Left ventricle myocardium superior (tissue), 1 donor: ENCODE data around the gene CLASP1. TPM values are rescaled to one million over a fixed set of nuclear protein-coding genes. Genes with fewer than 3 reads are reported as not detected.
"Not testable (repeated sequence)": the region's sequence is repeated elsewhere in the genome, so short reads cannot be mapped to it uniquely, and the experiment has no call there.

ENCODE experiments used
- ATAC-seq: fragments of 200-7000 bp; cut with Tn5 transposase; one replicate; pipeline ENCODE4 v1.9.1; 2020; ENCODE audit warnings: mild to moderate bottlenecking, moderate library complexity
- DNase-seq: peaks from one replicate; pipeline ENCODE4 v3.0.0-alpha.2; 2020
- intact Hi-C: fragments of 100-400 bp; cut with micrococcal nuclease; formaldehyde crosslinking; loops from one replicate; pipeline ENCODE4 v1.11.0; 2022
- long read RNA-seq: library from polyadenylated mRNA; unstranded; transcript quantifications from one replicate; pipeline ENCODE4 v2.0.0, GENCODE V29; 2021
- total RNA-seq: library from RNA; stranded (reverse); fragmentation: NEBNext Ultra II Directional; extraction: Animal tissue kit (Norgen Biotek cat#: 25700); gene quantifications from one replicate; pipeline ENCODE4 v1.2.1, GENCODE V29; 2021
- donor health status: DM: no; HTN: yes; CAD: no; lungs with severe emphysema.

CLASP1 gene
- 66.5 TPM for total RNA-seq
- long read RNA-seq, partial matches to known transcripts = 13 of 33 reads
- long read RNA-seq, other reads (novel, unspliced or antisense) = 20 of 33 reads

- ATAC-seq (peak; percentile 67), DNase-seq (no peak)
- intact Hi-C loops = loop anchor here (5.0 to 10.0 kb wide), 2 partner anchors 54 to 117 kb away; partner anchors contain the start of gene RNU4ATAC
These were observed at the start of gene CLASP1 for GRCh38 chr2:121649149-121649595. CLASP1 (minus strand) TSS chr2:121649462; CDS start chr2:121605895, 43,567 bp downstream.

- intact Hi-C loops = no loop called here
- no peak for DNase-seq
- ATAC-seq = no peak
These were observed 49.2 kb upstream of the CLASP1 start for GRCh38 chr2:121698318-121698930.

DNA sequence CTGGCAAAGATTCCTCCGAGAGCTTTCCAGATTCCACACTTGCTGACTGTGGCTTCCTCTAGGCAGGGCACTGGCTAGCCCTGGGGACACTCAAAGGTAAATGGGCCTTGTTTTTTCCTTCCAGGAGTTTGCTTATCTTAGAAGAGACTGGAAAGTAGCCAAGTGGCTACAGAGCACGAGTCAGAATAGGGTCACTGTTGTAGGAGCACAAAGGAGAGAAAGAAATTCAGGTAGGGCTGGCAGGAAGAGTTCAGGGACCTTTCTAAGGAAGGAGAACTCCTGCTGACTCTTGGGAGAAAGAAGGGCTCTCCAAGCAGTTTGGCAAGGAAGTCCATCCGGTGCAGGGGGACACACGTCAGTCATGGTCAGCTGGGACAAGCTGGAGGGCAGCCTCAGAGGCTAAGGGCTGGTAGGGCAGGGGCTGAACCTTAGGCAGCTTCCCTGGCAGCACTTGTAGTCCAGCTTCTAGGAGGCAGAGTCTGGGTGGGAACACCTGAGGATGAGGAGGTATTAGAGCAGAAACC, 47.9 kb upstream of the CLASP1 start:
- DNase-seq (no peak), ATAC-seq (no peak)
- intact Hi-C loops = no loop called here

GRCh38 chr2:121696410-121696930, 47.2 kb upstream of the CLASP1 start:
- DNase-seq (no peak), ATAC-seq (no peak)
- intact Hi-C loops = no loop called here

DNA sequence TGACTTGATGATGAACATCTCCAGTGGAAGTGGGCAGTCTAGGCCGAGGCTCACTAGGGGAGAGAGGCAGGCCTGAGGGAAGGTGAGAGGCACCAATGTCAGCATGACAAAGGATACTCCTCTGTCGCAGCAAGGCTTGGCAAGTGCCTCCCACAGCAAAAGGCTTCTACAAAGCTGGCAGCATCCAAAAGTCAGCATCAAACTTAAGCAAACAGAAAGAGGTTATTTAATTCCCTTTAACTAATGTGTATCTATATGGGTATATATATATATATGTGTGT, 45.8 kb upstream of the CLASP1 start:
- no peak for ATAC-seq
- intact Hi-C loops = no loop called here
- no peak for DNase-seq

DNA sequence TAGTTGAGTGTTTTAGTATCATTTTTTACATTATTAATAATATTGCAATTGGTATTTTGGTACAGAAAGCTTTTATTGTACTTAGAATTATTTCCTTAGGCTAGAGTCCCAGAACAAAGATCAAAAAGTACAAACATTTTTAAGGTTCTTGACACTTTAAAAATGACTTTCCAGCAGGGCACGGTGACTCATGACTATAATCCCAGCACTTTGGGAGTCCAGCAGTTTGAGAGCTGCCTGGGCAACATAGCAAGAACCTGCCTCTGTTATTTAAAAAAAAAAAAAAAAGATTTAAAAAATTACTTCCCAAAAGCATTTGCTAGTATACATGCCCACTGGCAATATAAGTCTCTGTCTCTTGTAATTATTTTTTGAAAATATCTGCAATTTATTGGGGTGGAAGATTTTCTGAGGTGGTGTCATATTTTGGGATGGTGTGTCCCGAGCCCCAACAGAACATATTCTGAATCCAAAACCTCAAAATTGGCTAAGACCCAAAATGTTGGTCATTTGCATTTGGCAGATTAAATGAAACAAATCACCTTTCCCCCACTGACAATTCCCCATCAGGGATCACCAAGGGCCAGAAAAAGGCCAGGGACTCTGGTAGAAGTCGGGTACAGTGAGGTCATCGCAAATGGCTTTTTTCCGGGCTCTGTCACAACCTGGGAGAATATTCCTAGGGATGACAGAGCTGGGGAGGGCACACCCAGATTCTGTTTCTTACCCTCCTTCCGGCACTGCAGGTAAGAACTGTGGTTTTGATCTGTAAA, 45.3 kb upstream of the CLASP1 start:
- ATAC-seq = no peak
- no peak for DNase-seq
- intact Hi-C loops = no loop called here

DNA sequence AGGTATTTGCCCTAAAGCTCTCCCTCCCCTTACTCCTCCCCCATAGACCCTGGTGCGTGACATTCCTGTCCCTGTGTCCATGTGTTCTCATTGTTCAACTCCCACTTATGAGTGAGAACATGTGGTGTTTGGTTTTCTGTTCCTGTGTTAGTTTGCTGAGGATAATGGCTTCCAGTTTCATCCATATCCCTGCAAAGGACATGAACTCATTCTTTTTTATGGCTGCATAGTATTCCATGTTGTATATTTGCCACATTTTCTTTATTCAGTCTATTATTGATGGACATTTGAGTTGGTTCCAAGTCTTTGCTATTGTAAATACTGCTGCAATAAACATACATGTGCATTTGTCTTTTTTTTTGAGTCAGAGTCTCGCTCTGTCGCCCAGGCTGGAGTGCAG, 41.3 kb upstream of the CLASP1 start:
- DNase-seq, ATAC-seq, intact Hi-C loops: not testable (repeated sequence)

DNA sequence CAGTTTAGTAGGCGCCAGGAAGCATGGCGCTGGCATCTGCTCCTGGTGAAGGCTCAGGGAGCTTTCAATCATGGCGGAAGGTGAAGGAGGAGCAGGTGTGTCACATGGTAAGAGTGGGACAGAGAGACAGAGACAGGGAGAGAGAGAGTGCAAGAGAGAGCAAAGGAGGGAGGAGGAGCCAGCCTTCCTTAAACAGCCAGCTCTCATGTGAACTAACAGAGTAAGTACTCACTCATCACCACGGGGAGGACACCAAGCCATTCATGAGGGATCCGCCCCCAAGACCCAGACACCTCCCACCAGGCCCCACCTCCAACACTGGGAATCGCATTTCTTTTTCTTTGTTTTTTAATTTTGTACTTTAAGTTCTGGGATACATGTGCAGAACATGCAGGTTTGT, 40.8 kb upstream of the CLASP1 start:
- intact Hi-C loops = no loop called here
- DNase-seq (no peak), ATAC-seq (no peak)

DNA sequence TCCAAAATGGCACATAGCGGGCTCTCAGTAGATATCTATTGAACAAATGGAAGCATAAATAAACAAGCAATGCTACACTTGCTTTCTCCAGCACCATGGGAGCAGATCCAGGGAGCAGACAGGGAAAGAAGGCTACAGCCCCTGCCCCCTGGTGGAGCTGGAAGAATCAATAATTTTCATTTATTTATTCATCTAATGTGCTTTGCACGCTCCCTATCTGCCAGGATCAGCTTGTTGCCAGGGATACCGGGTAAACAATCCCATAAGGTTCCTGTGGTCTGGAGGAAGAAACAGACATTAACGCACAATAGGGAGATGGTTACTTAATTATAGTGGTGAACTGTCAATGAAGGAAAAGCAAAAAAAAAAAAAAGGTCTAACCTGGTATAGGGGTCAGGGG, 40.1 kb upstream of the CLASP1 start:
- ATAC-seq (peak; percentile 64), DNase-seq (no peak)
- intact Hi-C loops = no loop called here

GRCh38 chr2:121688820-121689219, 39.6 kb upstream of the CLASP1 start:
- intact Hi-C loops = no loop called here
- DNase-seq = no peak
- no peak for ATAC-seq

- DNase-seq (no peak), ATAC-seq (no peak)
- intact Hi-C loops = no loop called here
These were observed 37.6 kb upstream of the CLASP1 start for GRCh38 chr2:121686902-121687301.

DNA sequence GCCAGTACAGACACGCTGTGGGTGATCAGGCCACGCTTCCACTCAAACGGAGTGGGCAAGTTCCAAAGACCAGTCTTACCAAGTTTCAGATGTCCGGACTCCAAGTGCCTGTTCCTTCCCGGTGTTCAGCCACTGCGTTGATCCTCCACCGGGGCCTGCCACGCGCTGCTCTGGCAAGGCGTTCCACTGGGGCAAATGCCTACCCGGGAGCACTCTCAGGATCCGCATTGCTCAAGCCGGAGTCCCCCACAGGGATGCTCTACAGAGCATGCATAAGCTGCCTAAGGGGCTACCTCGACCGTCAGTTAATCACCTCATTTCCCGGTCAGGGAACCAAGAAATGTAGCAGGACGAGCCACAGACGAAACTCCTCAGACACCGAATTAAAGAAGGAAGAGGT, 37.0 kb upstream of the CLASP1 start:
- intact Hi-C loops = no loop called here
- ATAC-seq (no peak), DNase-seq (no peak)

DNA sequence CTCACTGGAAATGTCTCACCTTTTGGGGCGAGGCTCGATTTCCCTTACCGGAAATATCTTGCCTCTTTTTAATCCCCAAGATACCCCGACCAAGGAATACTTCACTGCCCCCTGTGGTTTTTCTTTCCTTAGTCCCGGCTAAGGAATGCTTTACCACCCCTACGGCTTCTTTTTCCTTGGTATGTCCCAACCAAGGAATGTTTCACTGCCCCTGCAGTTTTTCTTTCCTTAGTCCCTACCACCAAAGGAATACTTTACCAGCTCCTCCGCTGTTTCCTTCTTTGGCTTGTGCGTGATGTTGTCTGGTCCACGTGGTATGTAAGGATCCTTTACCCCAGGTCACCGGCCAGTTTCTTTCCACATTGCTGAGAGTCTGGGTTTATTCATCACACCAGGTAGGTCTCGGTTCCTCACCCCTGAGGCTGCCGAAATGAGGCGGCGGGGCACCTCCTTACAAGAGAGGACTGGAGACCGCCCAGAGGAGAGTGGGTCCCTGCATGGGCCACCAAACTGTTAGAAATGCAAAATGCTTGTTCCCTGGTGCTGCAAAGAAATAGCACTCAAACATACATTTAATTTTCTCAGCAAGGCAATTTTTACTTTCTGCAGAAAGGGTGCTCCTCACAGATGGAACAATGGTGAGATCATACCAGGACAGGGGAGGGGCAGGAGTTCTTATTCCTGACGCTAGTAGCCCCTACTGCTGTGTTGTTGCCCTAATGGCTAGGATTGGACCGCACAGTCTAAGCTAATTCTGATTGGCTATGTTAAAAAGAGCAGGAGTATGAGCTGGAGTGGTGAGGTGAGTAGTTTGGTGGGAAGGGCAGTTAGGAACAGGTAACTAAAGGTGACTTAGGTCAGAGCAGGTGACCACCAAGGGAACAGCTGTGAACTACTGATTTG, 33.4 kb upstream of the CLASP1 start:
- DNase-seq (no peak), ATAC-seq (no peak)
- intact Hi-C loops = no loop called here

DNA sequence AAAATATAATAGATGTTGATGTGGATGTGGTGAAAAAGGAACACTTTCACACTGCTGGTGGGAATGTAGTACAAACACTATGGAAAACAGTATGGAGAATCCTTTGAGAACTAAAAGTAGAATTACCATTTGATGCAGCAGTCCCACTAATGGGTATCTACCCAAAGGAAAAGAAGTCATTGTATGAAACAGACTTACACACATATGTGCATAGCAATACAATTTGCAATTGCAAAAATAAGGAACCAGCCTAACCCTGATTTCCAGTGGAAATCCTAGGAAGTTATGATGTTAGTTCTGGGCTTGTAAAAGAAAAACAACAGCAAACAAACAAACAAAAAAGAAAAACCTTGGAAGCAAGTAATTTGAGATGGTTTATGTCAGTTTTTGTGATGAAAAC, 28.6 kb upstream of the CLASP1 start:
- ATAC-seq = no peak
- DNase-seq = no peak
- intact Hi-C loops = no loop called here

- DNase-seq, ATAC-seq, intact Hi-C loops: not testable (repeated sequence)
These were observed 22.4 kb upstream of the CLASP1 start for GRCh38 chr2:121671621-121672020.

GRCh38 chr2:121670181-121670580, 20.9 kb upstream of the CLASP1 start:
- no peak for DNase-seq
- intact Hi-C loops = no loop called here
- ATAC-seq = no peak

GRCh38 chr2:121667618-121668017, 18.4 kb upstream of the CLASP1 start:
- DNase-seq (no peak), ATAC-seq (peak; percentile 50)
- intact Hi-C loops = no loop called here

DNA sequence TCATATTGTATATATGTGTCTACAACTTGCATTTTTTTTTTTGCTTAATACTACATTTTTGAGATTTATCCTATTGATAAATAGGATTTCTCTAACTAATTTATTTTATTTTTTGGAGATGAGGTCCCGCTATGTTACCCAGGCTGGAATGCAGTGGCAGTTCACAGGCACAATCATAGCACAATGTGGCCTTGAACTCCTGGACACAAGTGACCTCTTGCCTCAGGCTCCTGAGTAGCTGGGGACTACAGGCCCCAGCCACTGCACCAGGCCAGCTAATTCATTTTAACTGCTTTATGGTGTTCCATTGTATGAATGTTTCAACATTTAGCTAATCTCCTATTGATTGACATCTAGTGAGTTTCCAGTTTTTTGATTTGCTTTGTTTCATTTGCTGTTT, 16.8 kb upstream of the CLASP1 start:
- no peak for DNase-seq
- ATAC-seq = no peak
- intact Hi-C loops = no loop called here

DNA sequence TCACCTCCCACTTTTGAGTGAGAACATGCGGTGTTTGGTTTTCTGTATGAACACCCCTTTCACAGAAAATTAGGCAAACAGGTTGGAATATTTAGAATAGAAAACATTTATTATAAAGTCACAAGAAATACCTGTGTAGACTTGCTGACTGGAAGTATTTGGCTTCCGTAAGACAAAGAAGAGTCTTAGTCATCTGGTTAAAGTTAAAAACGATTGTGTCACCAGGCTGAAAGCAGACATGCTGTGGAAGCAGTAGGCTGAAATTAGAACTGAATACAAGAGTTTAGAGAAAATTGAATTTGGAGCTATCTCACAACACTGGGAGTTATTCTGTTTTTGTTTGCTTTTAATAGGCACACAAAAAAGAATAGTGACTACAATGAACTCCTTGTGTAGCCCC, 16.2 kb upstream of the CLASP1 start:
- intact Hi-C loops = no loop called here
- ATAC-seq = peak; percentile 54

More for the DNA sequence above, 16.2 kb upstream of the CLASP1 start:
- no peak for DNase-seq
